CD14-positive monocyte (primary cell): ENCODE results near the gene FAM120B. TPM values are rescaled to one million over a fixed set of nuclear protein-coding genes. Genes with fewer than 3 reads are reported as not detected.

Experiments
- DNase-seq, 3 donors: peaks; one replicate each; pipeline ENCODE4 v3.0.0-alpha.2; 2011 to 2022
- H2AFZ ChIP-seq: 2 replicates; pipeline ENCODE4 v1.6.0; 2012; ENCODE audit warnings: mild to moderate bottlenecking, low read depth, low read length, inconsistent platforms; ENCODE audit not compliant: insufficient read depth, poor library complexity, severe bottlenecking
- H3K27ac ChIP-seq, 2 donors: 1 replicate in 1 of 2; 2 replicates in 1 of 2; pipeline ENCODE4 v1.5.1; 2012 to 2013; ENCODE audit warnings: low read length in 2 of 2, control low read depth in 1 of 2, inconsistent platforms in 1 of 2, low read depth in 1 of 2, mild to moderate bottlenecking in 1 of 2
- H3K27me3 ChIP-seq, 2 donors: one replicate each; pipeline versions ENCODE4 v1.6.0 to v1.6.1; 2011 to 2013; ENCODE audit warnings: low read length in 2 of 2; ENCODE audit not compliant: control insufficient read depth in 2 of 2, insufficient read depth in 2 of 2
- H3K36me3 ChIP-seq, 2 donors: replicated peaks in 1 of 2; 1 replicate in 1 of 2; 2 replicates in 1 of 2; pipeline versions ENCODE4 v1.5.1 to v1.6.1; 2012 to 2013; ENCODE audit warnings: low read length in 2 of 2, control low read depth in 1 of 2, inconsistent platforms in 1 of 2, mild to moderate bottlenecking in 1 of 2; ENCODE audit not compliant: insufficient read depth in 2 of 2, control insufficient read depth in 1 of 2
- H3K4me1 ChIP-seq, 2 donors: 1 replicate in 1 of 2; 2 replicates in 1 of 2; pipeline versions ENCODE4 v1.5.1 to v1.6.1; 2012 to 2013; ENCODE audit warnings: low read length in 2 of 2, control low read depth in 1 of 2, inconsistent platforms in 1 of 2, mild to moderate bottlenecking in 1 of 2, moderate library complexity in 1 of 2; ENCODE audit not compliant: insufficient read depth in 2 of 2, control insufficient read depth in 1 of 2
- H3K4me2 ChIP-seq: replicated peaks from 2 replicates; pipeline ENCODE3; 2012; ENCODE audit warnings: low read length, moderate library complexity, mild to moderate bottlenecking; ENCODE audit not compliant: poor library complexity, severe bottlenecking; ENCODE audit errors: extremely low read depth
- H3K4me3 ChIP-seq, 3 experiments: fragments of 200-600 bp in 1 of 3; sonication (generic) in 1 of 3; replicated peaks in 1 of 3; 1 replicate in 2 of 3; 2 replicates in 1 of 3; pipeline ENCODE4 v1.5.1; 2011 to 2013; ENCODE audit warnings: low read length in 3 of 3, mild to moderate bottlenecking in 3 of 3, control low read depth in 2 of 3, low read depth in 2 of 3, inconsistent platforms in 1 of 3, moderate library complexity in 1 of 3
- H3K79me2 ChIP-seq: 2 replicates; pipeline ENCODE4 v1.6.0; 2012; ENCODE audit warnings: mild to moderate bottlenecking, control low read depth, inconsistent platforms, low read length, moderate library complexity; ENCODE audit not compliant: insufficient read depth
- H3K9ac ChIP-seq: 2 replicates; pipeline ENCODE4 v1.6.0; 2017; ENCODE audit warnings: low read length, mild to moderate bottlenecking; ENCODE audit not compliant: insufficient read depth, poor library complexity, severe bottlenecking
- H3K9me3 ChIP-seq, 2 donors: replicated peaks in 1 of 2; 1 replicate in 1 of 2; 2 replicates in 1 of 2; pipeline versions ENCODE4 v1.5.1 to v1.6.1; 2012 to 2013; ENCODE audit warnings: low read length in 2 of 2, control low read depth in 1 of 2; ENCODE audit not compliant: control insufficient read depth in 1 of 2, insufficient read depth in 1 of 2
- H4K20me1 ChIP-seq: 2 replicates; pipeline ENCODE4 v1.6.0; 2012; ENCODE audit warnings: mild to moderate bottlenecking, low read length, control low read depth, moderate library complexity; ENCODE audit not compliant: insufficient read depth
- H3K27ac Mint-ChIP-seq, 7 donors: one replicate each; pipeline ENCODE4 v1.8.0; 2020; ENCODE audit warnings: mild to moderate bottlenecking in 7 of 7, mixed read lengths in 7 of 7, moderate library complexity in 6 of 7, inconsistent platforms in 2 of 7
- H3K27me3 Mint-ChIP-seq, 3 donors: one replicate each; pipeline ENCODE4 v1.8.0; 2021 to 2022; ENCODE audit warnings: low read depth in 3 of 3, mild to moderate bottlenecking in 3 of 3, mixed read lengths in 3 of 3, moderate library complexity in 3 of 3, inconsistent platforms in 1 of 3
- H3K36me3 Mint-ChIP-seq, 2 donors: one replicate each; pipeline ENCODE4 v1.8.0; 2020; ENCODE audit warnings: mixed read lengths in 2 of 2, inconsistent platforms in 1 of 2, mild to moderate bottlenecking in 1 of 2
- H3K4me1 Mint-ChIP-seq: one replicate; pipeline ENCODE4 v1.8.0; 2020; ENCODE audit warnings: mild to moderate bottlenecking, mixed read lengths
- H3K4me3 Mint-ChIP-seq, 2 donors: one replicate each; pipeline ENCODE4 v1.8.0; 2020; ENCODE audit warnings: mild to moderate bottlenecking in 2 of 2, mixed read lengths in 2 of 2, moderate library complexity in 1 of 2
- H3K9me3 Mint-ChIP-seq, 7 donors: one replicate each; pipeline ENCODE4 v1.8.0; 2020 to 2022; ENCODE audit warnings: mixed read lengths in 7 of 7, mild to moderate bottlenecking in 6 of 7, moderate library complexity in 6 of 7, inconsistent platforms in 2 of 7
- CTCF ChIP-seq: fragments of 200-600 bp; IDR thresholded peaks from one replicate; pipeline ENCODE4 v1.8.0; 2022; ENCODE audit warnings: antibody characterized with exemption, mild to moderate bottlenecking
- WGBS: methylation state at CpG from one replicate; pipeline ENCODE4 v1.1.5; 2013; ENCODE audit warnings: missing lambda C conversion rate; ENCODE audit not compliant: insufficient coverage; 5-methylcytosine and 5-hydroxymethylcytosine counted together
- intact Hi-C, 2 donors: fragments of 100-400 bp; cut with micrococcal nuclease; formaldehyde crosslinking; loops; one replicate each; pipeline versions ENCODE4 v1.15.0 to v1.15.1; 2023
- polyA plus RNA-seq, 3 donors: library from polyadenylated mRNA; depleted of rRNA in 1 of 3; unstranded in 2 of 3; stranded (reverse) in 1 of 3; fragments of 300-500 nt in 2 of 3; fragments of >200 nt in 1 of 3; fragmentation: Illumina TruSeq in 2 of 3; gene quantifications; 1 replicate in 2 of 3; 2 replicates in 1 of 3; pipeline ENCODE4 v1.2.3, GENCODE V29; 2012 to 2021

Gene FAM120B
- polyA plus RNA-seq, 3 donors: 10.6 to 20.2 (median 11.2) TPM

- Histone ChIP-seq H3K27ac (no peak overlapping the region), H3K9ac (no peak overlapping the region), H3K36me3 (no peaks in the 10 kb centered on the region), H3K4me3 (no peak overlapping the region), H3K4me2 (no peak overlapping the region), H3K79me2 (no peaks in the 10 kb centered on the region), H4K20me1 (no peaks in the 10 kb centered on the region), H2AFZ (no peak overlapping the region), H3K4me1 (no peaks in the 10 kb centered on the region), H3K27me3 (no peaks in the 10 kb centered on the region), H3K9me3 (no peaks in the 10 kb centered on the region)
- WGBS: 92% methylated on average over 19 of the region's 20 CpGs
- H3K4me1 Mint-ChIP-seq: no peaks in the 10 kb centered on the region
- no peak overlapping the region for H3K4me3 Mint-ChIP-seq
- no peaks in the 10 kb centered on the region for H3K36me3 Mint-ChIP-seq
- peaks cover 0 to 3% (median 2%) of the 10 kb centered on the region in 3 donors for H3K27me3 Mint-ChIP-seq
- intact Hi-C loops: no loop called here
- DNase-seq: no peak
- H3K27ac Mint-ChIP-seq: no peak overlapping the region
- peaks cover 0 to 5% (median 3%) of the 10 kb centered on the region in 7 donors for H3K9me3 Mint-ChIP-seq
- no peak for TF ChIP-seq CTCF
Observed at GRCh38 chr6:170450916-170451761, 144.6 kb downstream of the FAM120B start.

DNA sequence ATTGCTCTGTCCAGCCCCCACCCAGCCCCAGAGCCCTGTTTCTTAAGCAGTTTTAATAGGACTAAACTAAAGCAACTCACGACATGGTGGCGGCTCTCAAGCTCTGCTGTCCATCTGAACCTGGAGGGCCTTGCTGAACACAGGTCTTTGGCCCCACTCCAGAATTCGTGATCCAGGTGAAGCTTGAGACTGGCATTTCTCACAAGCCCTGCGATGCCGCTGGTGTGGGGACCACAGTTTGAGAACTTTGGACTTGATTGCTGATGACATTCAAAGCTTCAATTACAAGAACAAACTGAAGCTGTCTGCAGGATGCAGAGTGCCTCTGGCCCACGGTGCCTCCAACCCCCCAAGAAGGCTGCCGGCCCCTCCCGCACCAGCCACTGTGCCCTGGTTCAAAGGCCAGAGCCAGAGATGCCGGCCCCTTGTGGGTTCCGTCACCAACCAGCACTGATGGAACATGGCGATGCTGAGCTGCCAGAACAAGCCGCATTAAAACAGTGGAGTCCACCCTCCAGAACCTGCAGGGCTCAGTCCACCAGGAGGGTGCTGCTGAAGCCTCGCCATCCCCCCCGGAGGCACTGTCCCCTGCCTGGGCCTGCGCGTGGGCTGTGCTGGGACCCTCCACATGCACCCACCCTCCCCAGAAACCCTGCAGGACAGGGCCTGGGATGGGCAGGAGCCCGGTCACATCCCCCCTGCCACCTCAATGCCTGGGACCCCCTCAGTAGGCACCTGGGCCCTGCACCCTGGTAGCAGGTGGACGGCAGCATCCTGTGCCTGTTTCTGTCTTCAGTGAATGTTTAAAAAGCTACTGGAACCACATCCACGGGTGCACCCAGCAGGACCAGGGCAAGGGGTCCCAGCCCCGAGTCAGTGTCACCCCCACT, 145.4 kb downstream of the FAM120B start:
- no peaks in the 10 kb centered on the region for H3K27me3 ChIP-seq
- H3K9me3 ChIP-seq: no peaks in the 10 kb centered on the region
- H3K4me1 ChIP-seq: no peaks in the 10 kb centered on the region
- Mint-ChIP-seq H3K36me3 (no peaks in the 10 kb centered on the region), H3K4me3 (no peak overlapping the region), H3K27me3 (peaks cover 0 to 5% (median 2%) of the 10 kb centered on the region in 3 donors), H3K4me1 (no peaks in the 10 kb centered on the region), H3K27ac (no peak overlapping the region), H3K9me3 (peaks cover 0 to 5% (median 3%) of the 10 kb centered on the region in 7 donors)
- H3K36me3 ChIP-seq: no peaks in the 10 kb centered on the region
- H3K4me3 ChIP-seq: no peak overlapping the region
- H3K9ac ChIP-seq: no peak overlapping the region
- 93% methylated on average over 20 of the region's 20 CpGs for WGBS
- no peak overlapping the region for H3K4me2 ChIP-seq
- no peaks in the 10 kb centered on the region for H4K20me1 ChIP-seq
- H3K79me2 ChIP-seq: no peaks in the 10 kb centered on the region
- TF ChIP-seq CTCF: no peak
- intact Hi-C loops: no loop called here
- H2AFZ ChIP-seq: no peak overlapping the region
- DNase-seq: no peak
- no peak overlapping the region for H3K27ac ChIP-seq
